MCF 10A (cell line): ENCODE results near the gene NUP153. TPM values are rescaled to one million over a fixed set of nuclear protein-coding genes. Genes with fewer than 3 reads are reported as not detected.

Experiments used
- BruUV-seq: library from RNA; stranded (reverse); fragments of 400-500 nt; replicated peaks from 2 replicates; lab custom pipeline; 2021; lab: Mats Ljungman, UMichigan
- CTCF ChIA-PET: fragments of 300-600 bp; sonication (Branson Sonifier 250); formaldehyde crosslinking; extraction: SDS; loops from one replicate; lab custom pipeline; 2021; ENCODE audit warnings: antibody characterized with exemption, inconsistent platforms; lab: Yijun Ruan, JAX
- POLR2A ChIA-PET: fragments of 300-600, 350-650 bp; sonication (Branson Sonifier 250); formaldehyde crosslinking; extraction: SDS; loops from one replicate; lab custom pipeline; 2020; ENCODE audit warnings: antibody characterized with exemption, inconsistent platforms; lab: Yijun Ruan, JAX
- DNase-seq: peaks from one replicate; pipeline ENCODE4 v3.0.0-alpha.2; 2018; ENCODE audit not compliant: unreplicated experiment
- H3K27ac Mint-ChIP-seq: one replicate; pipeline ENCODE4 v1.8.0; 2022; ENCODE audit warnings: mild to moderate bottlenecking, low read depth, mixed read lengths; ENCODE audit not compliant: unreplicated experiment
- H3K27me3 Mint-ChIP-seq: one replicate; pipeline ENCODE4 v1.8.0; 2022; ENCODE audit warnings: mixed read lengths; ENCODE audit not compliant: insufficient read depth, unreplicated experiment
- H3K36me3 Mint-ChIP-seq: one replicate; pipeline ENCODE4 v1.8.0; 2022; ENCODE audit warnings: mild to moderate bottlenecking, moderate library complexity, mixed read lengths; ENCODE audit not compliant: insufficient read depth, unreplicated experiment
- H3K4me1 Mint-ChIP-seq: one replicate; pipeline ENCODE4 v1.8.0; 2022; ENCODE audit warnings: mixed read lengths; ENCODE audit not compliant: insufficient read depth, unreplicated experiment
- H3K4me3 Mint-ChIP-seq: one replicate; pipeline ENCODE4 v1.8.0; 2022; ENCODE audit warnings: mild to moderate bottlenecking, moderate library complexity, mixed read lengths; ENCODE audit not compliant: unreplicated experiment
- H3K9me3 Mint-ChIP-seq: one replicate; pipeline ENCODE4 v1.8.0; 2022; ENCODE audit warnings: mixed read lengths; ENCODE audit not compliant: unreplicated experiment
- intact Hi-C: fragments of 100-400 bp; cut with micrococcal nuclease; formaldehyde crosslinking; loops from 2 replicates; pipeline ENCODE4 v1.14.1; 2022
- total RNA-seq: library from RNA; stranded (reverse); gene quantifications from 2 replicates; pipeline ENCODE4 v1.2.3, GENCODE V29; 2022
- TF ChIP-seq, protein P1 (sequence below): fragments of 200-600 bp; IDR thresholded peaks from one replicate; pipeline ENCODE4 v1.8.0; 2022; ENCODE audit warnings: antibody characterized with exemption, mild to moderate bottlenecking; ENCODE audit not compliant: unreplicated experiment

NUP153 gene
- total RNA-seq, 1 experiment from 2014 or later = 36.5 TPM

DNA sequence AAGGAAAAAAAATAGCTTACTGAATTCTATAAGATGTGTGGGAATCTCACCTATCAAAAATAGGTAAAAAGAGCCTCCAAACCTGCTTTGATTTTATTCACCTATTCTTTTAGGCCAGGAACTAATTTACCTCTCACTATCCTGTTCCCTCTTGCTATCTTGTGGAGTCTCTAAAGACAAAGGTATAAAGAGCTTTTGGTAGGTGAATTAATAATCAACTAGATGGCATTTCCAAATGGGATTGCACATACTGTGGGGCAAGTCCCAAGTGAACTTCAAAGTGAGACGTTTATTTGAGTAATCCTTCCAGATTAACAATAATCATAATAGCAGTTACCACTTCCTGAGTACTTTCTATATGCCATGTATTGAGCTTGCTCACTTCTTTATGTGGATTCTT is 103.8 kb downstream of the NUP153 start:
- Mint-ChIP-seq H3K36me3 (peaks cover 22% of the 10 kb centered on the region), H3K9me3 (no peaks in the 10 kb centered on the region), H3K27me3 (no peaks in the 10 kb centered on the region), H3K4me1 (peaks cover 27% of the 10 kb centered on the region), H3K4me3 (no peak overlapping the region), H3K27ac (no peak overlapping the region)
- no TSS peak for BruUV-seq
- TF ChIP-seq, protein P1, sequence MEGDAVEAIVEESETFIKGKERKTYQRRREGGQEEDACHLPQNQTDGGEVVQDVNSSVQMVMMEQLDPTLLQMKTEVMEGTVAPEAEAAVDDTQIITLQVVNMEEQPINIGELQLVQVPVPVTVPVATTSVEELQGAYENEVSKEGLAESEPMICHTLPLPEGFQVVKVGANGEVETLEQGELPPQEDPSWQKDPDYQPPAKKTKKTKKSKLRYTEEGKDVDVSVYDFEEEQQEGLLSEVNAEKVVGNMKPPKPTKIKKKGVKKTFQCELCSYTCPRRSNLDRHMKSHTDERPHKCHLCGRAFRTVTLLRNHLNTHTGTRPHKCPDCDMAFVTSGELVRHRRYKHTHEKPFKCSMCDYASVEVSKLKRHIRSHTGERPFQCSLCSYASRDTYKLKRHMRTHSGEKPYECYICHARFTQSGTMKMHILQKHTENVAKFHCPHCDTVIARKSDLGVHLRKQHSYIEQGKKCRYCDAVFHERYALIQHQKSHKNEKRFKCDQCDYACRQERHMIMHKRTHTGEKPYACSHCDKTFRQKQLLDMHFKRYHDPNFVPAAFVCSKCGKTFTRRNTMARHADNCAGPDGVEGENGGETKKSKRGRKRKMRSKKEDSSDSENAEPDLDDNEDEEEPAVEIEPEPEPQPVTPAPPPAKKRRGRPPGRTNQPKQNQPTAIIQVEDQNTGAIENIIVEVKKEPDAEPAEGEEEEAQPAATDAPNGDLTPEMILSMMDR = no peak
- CTCF ChIA-PET = interaction anchor here (0.6 to 1.4 kb wide), 2 partner anchors 13 to 446 kb away, joined by 3 read pairs; no protein-coding TSS in a partner anchor
- POLR2A ChIA-PET = interaction anchor here (0.6 to 1.7 kb wide), 4 partner anchors 9 to 371 kb away, joined by 3 to 7 read pairs (median 4); no protein-coding TSS in a partner anchor
- intact Hi-C loops = loop anchor here (5.0 kb wide), 2 partner anchors 104 to 199 kb away; partner anchors contain the start of gene NUP153
- DNase-seq = no peak

DNA sequence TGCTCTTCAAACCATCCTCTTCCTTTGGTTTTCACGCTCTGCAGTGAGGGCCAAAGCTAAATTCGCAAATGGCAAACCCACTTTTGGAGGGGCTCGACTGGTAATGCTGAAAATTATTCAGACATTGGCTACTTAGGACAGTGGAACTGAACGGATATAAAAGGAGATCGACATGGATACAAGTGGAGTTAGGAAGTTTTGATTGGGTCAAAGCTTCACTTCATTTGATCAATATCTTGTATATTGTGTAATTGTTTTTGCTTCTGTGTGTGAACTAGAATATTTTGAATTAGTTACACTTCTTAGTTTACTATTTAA is 105.4 kb downstream of the NUP153 start:
- Mint-ChIP-seq H3K4me1 (peaks cover 27% of the 10 kb centered on the region), H3K36me3 (peaks cover 17% of the 10 kb centered on the region), H3K27me3 (no peaks in the 10 kb centered on the region), H3K27ac (peak overlapping the region; percentile 39), H3K9me3 (no peaks in the 10 kb centered on the region), H3K4me3 (peak overlapping the region; percentile 73)
- BruUV-seq = TSS peak; percentile 33
- TF ChIP-seq, protein P1 = no peak
- intact Hi-C loops = loop anchor here (5.0 kb wide), 2 partner anchors 106 to 201 kb away; partner anchors contain the start of gene NUP153
- DNase-seq = no peak
- ChIA-PET POLR2A (interaction anchor here (0.6 to 3.0 kb wide), 15 partner anchors 9 to 1281 kb away, joined by 3 to 29 read pairs (median 4); partner anchors contain the start of gene NUP153), CTCF (interaction anchor here (0.6 to 1.3 kb wide), 5 partner anchors 8 to 707 kb away, joined by 3 to 5 read pairs (median 4); no protein-coding TSS in a partner anchor)

DNA sequence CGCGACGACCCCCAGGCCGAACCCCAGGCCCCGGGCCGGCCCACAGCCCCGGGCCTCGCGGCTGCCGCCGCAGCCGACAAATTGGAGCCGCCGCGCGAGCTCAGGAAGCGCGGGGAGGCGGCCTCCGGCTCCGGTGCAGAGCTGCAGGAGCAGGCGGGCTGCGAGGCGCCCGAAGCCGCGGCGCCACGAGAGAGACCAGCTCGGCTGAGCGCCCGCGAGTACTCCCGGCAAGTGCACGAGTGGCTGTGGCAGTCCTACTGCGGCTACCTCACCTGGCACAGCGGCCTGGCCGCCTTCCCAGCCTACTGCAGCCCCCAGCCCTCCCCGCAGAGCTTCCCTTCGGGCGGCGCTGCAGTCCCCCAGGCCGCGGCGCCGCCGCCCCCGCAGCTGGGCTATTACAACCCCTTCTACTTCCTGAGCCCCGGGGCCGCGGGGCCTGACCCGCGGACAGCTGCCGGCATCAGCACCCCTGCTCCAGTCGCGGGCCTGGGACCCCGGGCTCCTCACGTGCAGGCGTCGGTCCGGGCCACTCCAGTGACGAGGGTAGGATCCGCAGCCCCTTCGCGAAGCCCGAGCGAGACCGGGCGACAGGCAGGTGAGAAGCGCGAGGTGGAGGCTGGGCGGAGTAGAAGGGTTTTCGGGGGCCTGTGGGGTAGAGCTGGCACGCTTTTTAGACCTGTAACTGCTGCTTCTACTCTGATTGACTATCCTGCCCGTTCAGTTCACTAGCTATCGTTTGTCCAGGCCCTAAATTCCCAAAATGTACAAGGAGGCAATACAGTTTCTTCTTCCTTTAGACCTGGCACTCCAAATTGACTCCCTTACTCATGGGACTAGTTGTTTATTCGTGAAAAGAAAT is 106.0 kb downstream of the NUP153 start:
- Mint-ChIP-seq H3K9me3 (no peaks in the 10 kb centered on the region), H3K4me3 (peak overlapping the region; percentile 73), H3K27ac (peak overlapping the region; percentile 39), H3K27me3 (no peaks in the 10 kb centered on the region), H3K4me1 (peaks cover 27% of the 10 kb centered on the region), H3K36me3 (peaks cover 13% of the 10 kb centered on the region)
- TF ChIP-seq, protein P1 = no peak
- POLR2A ChIA-PET = interaction anchor here (0.6 to 3.0 kb wide), 22 partner anchors 9 to 1281 kb away, joined by 3 to 29 read pairs (median 4); partner anchors contain the start of gene NUP153
- intact Hi-C loops = loop anchor here (5.0 kb wide), 2 partner anchors 107 to 202 kb away; partner anchors contain the start of gene NUP153
- CTCF ChIA-PET = interaction anchor here (0.6 to 1.6 kb wide), 14 partner anchors 8 to 905 kb away, joined by 3 to 5 read pairs (median 4); no protein-coding TSS in a partner anchor
- no TSS peak for BruUV-seq
- peak; percentile 40 for DNase-seq
